Lower leg skin (tissue), 3 donors: ENCODE results near the gene CEACAM8.

ENCODE experiments used
- CTCF ChIP-seq, 3 donors: fragments of 450-650 bp; IDR thresholded peaks; one replicate each; pipeline ENCODE4 v1.5.1; 2016; ENCODE audit warnings: antibody characterized with exemption in 3 of 3, mild to moderate bottlenecking in 3 of 3, moderate library complexity in 2 of 3
- POLR2A ChIP-seq, 2 donors: fragments of 450-650 bp; IDR thresholded peaks; one replicate each; pipeline ENCODE4 v1.6.1; 2016 to 2017; ENCODE audit warnings: antibody characterized with exemption in 2 of 2, mild to moderate bottlenecking in 1 of 2, moderate library complexity in 1 of 2

GRCh38 chr19:42542791-42543190 is 51.9 kb downstream of the CEACAM8 start:
- TF ChIP-seq CTCF (IDR thresholded peaks at IDR 0.05), result no peak
- TF ChIP-seq POLR2A (IDR thresholded peaks at IDR 0.05), result no peak
